PC-3 (cell line): Measurements from ENCODE around the gene PCSK1. TPM values are rescaled to one million over a fixed set of nuclear protein-coding genes. Genes with fewer than 3 reads are reported as not detected.

ENCODE experiments used
- ATAC-seq: fragments of 200-7000 bp; cut with Tn5 transposase; 2 replicates; pipeline ENCODE4 v1.9.1; 2020; ENCODE audit warnings: mild to moderate bottlenecking, moderate library complexity
- BruUV-seq: library from RNA; stranded (reverse); fragments of 400-500 nt; replicated peaks from 2 replicates; lab custom pipeline; 2021; lab: Mats Ljungman, UMichigan
- CTCF ChIA-PET: fragments of 300-600 bp; sonication (Branson Sonifier 250); formaldehyde crosslinking; loops from one replicate; lab custom pipeline; 2022; ENCODE audit warnings: antibody characterized with exemption; lab: Charles Lee
- POLR2A ChIA-PET: fragments of 300-600 bp; sonication (Branson Sonifier 250); formaldehyde crosslinking; loops from one replicate; lab custom pipeline; 2022; ENCODE audit warnings: antibody characterized with exemption; ENCODE audit not compliant: unreplicated experiment; lab: Charles Lee
- DNase-seq: peaks from one replicate; pipeline ENCODE4 v3.0.0-alpha.2; 2015
- H2AFZ ChIP-seq: fragments of 300-600 bp; sonication (generic); 2 replicates; pipeline ENCODE4 v1.6.0; 2016; ENCODE audit warnings: antibody characterized with exemption, low read length
- H3F3A ChIP-seq: fragments of 300-600 bp; sonication (generic); one replicate; pipeline ENCODE4 v1.6.0; 2017; ENCODE audit warnings: antibody characterized with exemption, low read length, control low read depth, mild to moderate bottlenecking; ENCODE audit not compliant: unreplicated experiment
- H3K27ac ChIP-seq: fragments of 300-600 bp; sonication (generic); 2 replicates; pipeline ENCODE4 v1.5.1; 2016; ENCODE audit warnings: mild to moderate bottlenecking, low read length
- H3K27me3 ChIP-seq: fragments of 300-600 bp; sonication (generic); 2 replicates; pipeline ENCODE4 v1.6.1; 2016; ENCODE audit warnings: low read length, mixed read lengths
- H3K36me3 ChIP-seq: fragments of 300-600 bp; sonication (generic); 2 replicates; pipeline ENCODE4 v1.6.1; 2016; ENCODE audit warnings: low read depth, mixed run types, low read length, mixed read lengths
- H3K4me1 ChIP-seq: fragments of 300-600 bp; sonication (generic); 2 replicates; pipeline ENCODE4 v1.5.1; 2016; ENCODE audit warnings: low read length; ENCODE audit not compliant: insufficient read depth
- H3K4me2 ChIP-seq: fragments of 300-600 bp; sonication (generic); 2 replicates; pipeline ENCODE4 v1.6.0; 2016; ENCODE audit warnings: low read length
- H3K4me3 ChIP-seq: fragments of 300-600 bp; sonication (generic); 2 replicates; pipeline ENCODE4 v1.5.1; 2016; ENCODE audit warnings: mild to moderate bottlenecking, low read length, mixed read lengths
- H3K79me2 ChIP-seq: fragments of 300-600 bp; sonication (generic); 2 replicates; pipeline ENCODE4 v1.6.1; 2017; ENCODE audit warnings: low read length, mixed read lengths
- H3K9ac ChIP-seq: fragments of 300-600 bp; sonication (generic); 2 replicates; pipeline ENCODE4 v1.6.0; 2016; ENCODE audit warnings: mild to moderate bottlenecking, low read length
- H3K9me2 ChIP-seq: fragments of 300-600 bp; sonication (generic); replicated peaks from 2 replicates; pipeline ENCODE4 v1.6.1; 2016; ENCODE audit warnings: mixed run types, low read length, mixed read lengths
- H3K9me3 ChIP-seq: fragments of 300-600 bp; sonication (generic); 2 replicates; pipeline ENCODE4 v1.6.1; 2016; ENCODE audit warnings: low read length, mixed read lengths
- H4K20me1 ChIP-seq: fragments of 300-600 bp; sonication (generic); 2 replicates; pipeline ENCODE4 v1.6.1; 2016; ENCODE audit warnings: low read length, mixed read lengths
- CTCF ChIP-seq: fragments of 300-600 bp; sonication (generic); conservative IDR thresholded peaks from 2 replicates; pipeline ENCODE4 v1.5.1; 2017; ENCODE audit warnings: antibody characterized with exemption, low read depth, mild to moderate bottlenecking, low read length
- EZH2 ChIP-seq: fragments of 300-600 bp; sonication (generic); IDR thresholded peaks from one replicate; pipeline ENCODE4 v1.6.1; 2017; ENCODE audit warnings: antibody characterized with exemption, mild to moderate bottlenecking, low read length; ENCODE audit not compliant: unreplicated experiment
- EZH2phosphoT487 ChIP-seq: fragments of 300-600 bp; sonication (generic); IDR thresholded peaks from 2 replicates; pipeline ENCODE4 v1.6.1; 2018; ENCODE audit warnings: mild to moderate bottlenecking, antibody characterized with exemption, low read length, borderline replicate concordance
- intact Hi-C: fragments of 100-400 bp; cut with micrococcal nuclease; formaldehyde crosslinking; loops from 2 replicates; pipeline ENCODE4 v1.9.0; 2023
- total RNA-seq: library from RNA; depleted of rRNA; stranded (reverse); fragments of >200 nt; gene quantifications from 2 replicates; pipeline ENCODE4 v1.2.3, GENCODE V29; 2014

Gene PCSK1
- total RNA-seq, 1 experiment from 2014 or later, result not detected

- ATAC-seq (no peak), DNase-seq (no peak)
- Histone ChIP-seq H3K4me3 (no peak overlapping the region), H3K4me1 (no peaks in the 10 kb centered on the region), H2AFZ (no peak overlapping the region), H3K4me2 (no peak overlapping the region), H3F3A (no peaks in the 10 kb centered on the region), H3K79me2 (no peaks in the 10 kb centered on the region), H3K36me3 (no peaks in the 10 kb centered on the region), H3K9ac (no peak overlapping the region), H3K9me2 (no peaks in the 10 kb centered on the region), H3K27me3 (no peaks in the 10 kb centered on the region), H4K20me1 (no peaks in the 10 kb centered on the region), H3K9me3 (no peaks in the 10 kb centered on the region), H3K27ac (no peak overlapping the region)
- TF ChIP-seq CTCF, result no peak
- no peak for TF ChIP-seq EZH2phosphoT487
- TF ChIP-seq EZH2, result no peak
- no TSS peak for BruUV-seq
- POLR2A ChIA-PET, result no interaction called here
- CTCF ChIA-PET, result no interaction called here
- intact Hi-C loops, result no loop called here
These were observed 79.8 kb downstream of the PCSK1 start for GRCh38 chr5:96353220-96353619.

GRCh38 chr5:96350678-96351077 lies 82.4 kb downstream of the PCSK1 start:
- no peak for ATAC-seq
- no peaks in the 10 kb centered on the region for H4K20me1 ChIP-seq
- no peaks in the 10 kb centered on the region for H3K27me3 ChIP-seq
- ChIA-PET POLR2A (no interaction called here), CTCF (no interaction called here)
- H3K79me2 ChIP-seq, result no peaks in the 10 kb centered on the region
- no TSS peak for BruUV-seq
- no peaks in the 10 kb centered on the region for H3F3A ChIP-seq
- no peak overlapping the region for H2AFZ ChIP-seq
- intact Hi-C loops, result no loop called here
- H3K27ac ChIP-seq, result no peak overlapping the region
- H3K9me2 ChIP-seq, result no peaks in the 10 kb centered on the region
- no peaks in the 10 kb centered on the region for H3K9me3 ChIP-seq
- H3K4me2 ChIP-seq, result no peak overlapping the region
- TF ChIP-seq EZH2phosphoT487 (no peak), EZH2 (no peak), CTCF (no peak)
- H3K9ac ChIP-seq, result no peak overlapping the region
- no peak for DNase-seq
- H3K36me3 ChIP-seq, result no peaks in the 10 kb centered on the region
- no peak overlapping the region for H3K4me3 ChIP-seq
- H3K4me1 ChIP-seq, result peaks cover 4% of the 10 kb centered on the region; the same call in 1 of the 2 replicates

GRCh38 chr5:96348536-96348935 lies 84.5 kb downstream of the PCSK1 start:
- POLR2A ChIA-PET, result interaction anchor here (0.7 kb wide), 1 partner anchor 123 kb away, joined by 4 read pairs; no protein-coding TSS in a partner anchor
- CTCF ChIA-PET, result no interaction called here
- no peak overlapping the region for H3K9ac ChIP-seq
- no peak for ATAC-seq
- no peaks in the 10 kb centered on the region for H3K79me2 ChIP-seq
- H3K27me3 ChIP-seq, result no peaks in the 10 kb centered on the region
- no peaks in the 10 kb centered on the region; the same call in 1 of the 2 replicates for H3K36me3 ChIP-seq
- intact Hi-C loops, result loop anchor here (5.0 to 10.0 kb wide), 3 partner anchors 89 to 816 kb away; no protein-coding TSS in a partner anchor
- DNase-seq, result no peak
- H4K20me1 ChIP-seq, result no peaks in the 10 kb centered on the region
- no peak overlapping the region for H3K4me2 ChIP-seq
- no peak overlapping the region for H3K4me3 ChIP-seq
- H3K9me2 ChIP-seq, result no peaks in the 10 kb centered on the region
- H3K4me1 ChIP-seq, result peaks cover 19% of the 10 kb centered on the region
- H3K9me3 ChIP-seq, result no peaks in the 10 kb centered on the region
- BruUV-seq, result no TSS peak
- TF ChIP-seq EZH2, result no peak
- TF ChIP-seq EZH2phosphoT487, result no peak
- TF ChIP-seq CTCF, result no peak
- H2AFZ ChIP-seq, result no peak overlapping the region
- no peak overlapping the region for H3K27ac ChIP-seq
- no peaks in the 10 kb centered on the region for H3F3A ChIP-seq
